Activated T-helper 1 cell treated with Interleukin-2 at 50 U/mL for 16 hours (primary cell): ENCODE measurements around the gene AKAP12.

ENCODE experiments used
- DNase-seq: peaks from one replicate; pipeline ENCODE4 v3.0.0-alpha.2; 2020; ENCODE audit warnings: low read depth

The AKAP12 gene

DNA sequence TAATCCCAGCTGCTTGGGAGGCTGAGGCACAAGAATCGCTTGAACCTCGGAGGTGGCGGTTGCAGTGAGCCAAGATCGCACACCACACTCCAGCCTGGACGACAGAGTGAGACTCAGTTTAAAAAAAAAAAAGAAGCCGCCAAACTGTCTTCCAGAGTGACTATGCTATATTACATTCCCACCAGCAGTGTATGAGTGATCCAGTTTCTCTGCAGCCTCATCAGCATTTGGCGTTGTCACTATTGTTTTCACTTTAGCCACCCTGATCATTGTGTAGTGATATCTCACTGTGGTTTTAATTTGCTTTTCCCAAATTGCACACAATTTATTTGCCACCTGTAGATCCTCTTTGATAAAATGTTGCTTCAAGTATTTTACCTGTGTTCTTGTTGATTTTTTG, 6.0 kb upstream of the AKAP12 start:
- DNase-seq = no peak

DNA sequence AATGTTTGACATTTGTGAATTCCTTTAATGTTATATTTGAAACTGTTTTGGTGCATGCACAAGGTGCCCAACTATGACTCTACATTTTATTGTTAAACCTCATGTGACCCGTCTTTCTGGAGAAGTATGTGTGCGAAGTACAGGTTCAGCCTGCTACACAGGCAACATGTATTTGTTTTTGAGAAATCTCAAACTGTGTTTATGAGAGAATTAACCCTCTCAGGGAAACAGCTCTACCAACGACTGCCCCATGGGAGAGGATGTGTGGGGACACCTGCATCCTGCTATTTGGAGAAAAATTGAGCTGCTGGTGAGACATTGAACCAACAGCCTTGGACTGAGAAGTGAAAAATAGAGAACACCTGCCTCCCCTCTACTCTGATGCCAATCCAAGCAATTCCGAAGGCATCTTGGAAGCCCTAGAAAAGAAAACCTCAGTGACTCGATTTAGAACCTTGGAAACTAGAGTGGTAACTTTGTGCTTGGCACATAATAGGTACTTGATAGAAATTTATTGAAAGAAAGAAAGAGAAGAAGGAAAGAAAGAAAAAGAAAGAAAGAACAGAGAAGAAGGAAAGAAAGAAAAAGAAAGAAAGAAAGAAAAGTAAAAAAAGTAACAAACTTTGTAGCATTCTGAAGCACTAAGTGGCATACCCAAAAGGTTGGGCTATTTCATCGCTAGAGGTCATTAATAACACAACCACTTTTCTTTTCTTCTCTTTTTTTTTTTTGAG, 2.9 kb upstream of the AKAP12 start:
- DNase-seq = no peak

DNA sequence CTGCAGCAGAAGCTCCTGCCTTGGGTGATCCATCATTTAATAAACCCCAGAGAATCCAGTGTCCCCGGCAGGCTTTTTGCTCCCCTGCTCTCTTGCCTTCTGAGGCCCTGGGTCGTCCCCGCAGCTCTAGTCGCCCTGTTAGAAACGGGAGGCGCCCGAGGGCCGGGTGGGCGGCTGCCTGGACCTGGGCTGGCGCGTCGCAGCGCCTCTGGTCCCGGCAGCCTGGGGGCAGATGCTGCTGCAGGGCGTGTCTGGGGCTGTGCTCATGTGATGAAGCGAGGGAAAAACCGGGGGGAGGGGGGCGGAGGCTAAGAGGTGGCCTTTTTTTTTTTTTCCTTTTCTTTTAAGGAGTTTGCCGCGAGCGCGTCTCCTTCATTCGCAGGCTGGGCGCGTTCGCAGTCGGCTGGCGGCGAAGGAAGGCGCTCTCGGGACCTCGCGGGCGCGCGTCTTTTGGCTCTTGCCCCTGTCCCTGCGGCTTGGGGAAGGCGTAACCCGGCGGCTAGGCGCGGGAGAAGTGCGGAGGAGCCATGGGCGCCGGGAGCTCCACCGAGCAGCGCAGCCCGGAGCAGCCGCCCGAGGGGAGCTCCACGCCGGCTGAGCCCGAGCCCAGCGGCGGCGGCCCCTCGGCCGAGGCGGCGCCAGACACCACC, 394 bp downstream of the AKAP12 start:
- DNase-seq = no peak

DNA sequence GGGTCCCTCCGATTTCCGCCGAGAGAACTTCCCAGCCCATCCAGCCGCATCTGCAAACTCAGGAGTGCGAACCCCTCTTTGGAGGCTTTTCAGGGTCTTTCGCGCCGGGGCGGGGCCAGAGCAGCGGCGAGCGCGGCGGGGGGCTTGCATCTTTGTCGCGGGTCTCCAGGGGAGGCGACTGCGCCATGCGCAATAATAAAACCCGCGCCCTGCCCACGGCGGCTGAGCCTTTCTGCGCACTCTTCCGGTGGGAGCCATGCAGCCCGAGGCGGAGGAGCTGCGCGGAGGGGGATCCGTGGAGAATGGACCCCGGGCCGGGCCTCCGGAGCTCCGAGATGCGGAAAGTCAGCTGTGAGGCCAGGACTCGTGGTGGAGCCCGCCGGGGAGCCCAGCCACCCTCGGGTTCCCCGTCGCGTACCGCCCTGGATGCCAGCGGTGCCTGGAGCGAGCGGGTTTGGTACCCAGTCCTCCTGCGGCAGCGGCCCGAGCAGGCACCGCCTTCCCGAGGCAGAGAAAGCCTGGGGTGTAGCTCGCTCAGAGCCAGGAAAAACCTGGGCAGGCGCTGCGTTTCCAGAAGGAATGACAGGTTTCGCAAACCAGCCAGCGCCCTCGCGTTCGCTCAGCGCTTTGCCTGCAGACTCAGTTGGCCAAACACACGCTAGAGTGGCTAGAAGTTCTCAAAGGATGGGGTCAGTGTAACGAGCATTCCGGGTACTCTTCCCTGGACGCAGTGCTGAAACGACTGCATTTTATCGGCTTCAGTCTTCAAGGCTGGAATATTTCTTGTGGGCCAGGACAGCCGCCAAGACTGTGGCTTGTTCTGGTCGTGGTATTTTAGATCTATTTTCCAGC, 1.2 kb downstream of the AKAP12 start:
- no peak for DNase-seq

DNA sequence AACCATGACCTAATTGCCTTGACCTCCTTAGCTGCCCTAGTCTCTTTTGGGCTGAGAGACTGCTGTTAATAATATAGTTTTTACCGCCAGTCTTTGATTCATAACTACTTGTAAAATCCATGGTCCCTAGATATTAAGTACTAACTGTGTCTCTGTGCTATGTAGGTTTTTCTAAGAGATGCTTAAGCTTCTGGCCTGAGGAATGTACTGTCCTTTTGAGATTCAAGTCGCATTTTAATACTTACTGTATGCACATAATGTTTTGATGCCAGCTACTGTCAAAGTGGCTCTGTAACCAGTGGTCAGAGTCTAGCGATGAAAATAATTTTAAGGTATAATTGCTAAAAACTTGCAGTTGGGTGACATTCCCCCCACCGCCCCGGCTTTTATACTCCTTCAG, 2.1 kb downstream of the AKAP12 start:
- DNase-seq = no peak

DNA sequence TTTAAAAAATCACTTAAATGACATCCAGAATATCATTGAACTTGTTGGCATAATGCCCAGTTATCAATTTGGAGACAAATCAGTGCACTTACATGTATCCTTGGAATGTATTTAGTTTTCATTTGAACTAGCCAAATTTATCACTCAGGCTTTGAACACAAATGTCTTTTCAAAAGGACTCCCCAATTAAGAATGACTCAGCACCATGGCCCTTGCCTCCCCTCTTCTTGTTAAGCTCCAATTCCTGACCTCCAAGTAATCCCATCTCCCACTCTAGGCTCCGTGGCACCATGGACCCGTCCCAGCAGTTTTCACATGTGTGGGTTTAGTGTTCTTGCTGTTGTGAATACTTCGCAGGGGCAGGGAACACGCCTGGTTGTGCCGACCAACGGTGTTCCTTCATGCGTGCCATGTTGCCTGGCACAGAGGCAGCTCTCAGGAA, 2.7 kb downstream of the AKAP12 start:
- no peak for DNase-seq

DNA sequence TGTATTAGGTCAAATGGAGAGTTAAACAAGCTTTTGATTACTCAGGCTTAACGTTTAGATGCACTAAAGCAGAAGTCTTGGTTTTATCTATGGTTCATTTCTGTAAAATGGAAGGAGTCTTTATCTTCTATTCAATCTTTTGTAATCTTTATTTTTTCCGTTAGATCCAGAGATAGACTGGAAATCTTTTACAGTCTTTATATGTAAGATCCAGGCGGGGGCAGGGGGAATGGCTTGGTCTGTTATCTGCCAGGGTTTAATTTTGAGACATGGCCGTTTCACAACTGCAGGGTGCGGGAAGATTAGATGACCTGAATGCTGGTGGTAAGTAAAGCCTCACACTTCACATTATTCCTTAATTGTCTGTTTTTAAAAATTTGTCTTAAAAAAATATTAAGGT, 3.7 kb downstream of the AKAP12 start:
- no peak for DNase-seq

DNA sequence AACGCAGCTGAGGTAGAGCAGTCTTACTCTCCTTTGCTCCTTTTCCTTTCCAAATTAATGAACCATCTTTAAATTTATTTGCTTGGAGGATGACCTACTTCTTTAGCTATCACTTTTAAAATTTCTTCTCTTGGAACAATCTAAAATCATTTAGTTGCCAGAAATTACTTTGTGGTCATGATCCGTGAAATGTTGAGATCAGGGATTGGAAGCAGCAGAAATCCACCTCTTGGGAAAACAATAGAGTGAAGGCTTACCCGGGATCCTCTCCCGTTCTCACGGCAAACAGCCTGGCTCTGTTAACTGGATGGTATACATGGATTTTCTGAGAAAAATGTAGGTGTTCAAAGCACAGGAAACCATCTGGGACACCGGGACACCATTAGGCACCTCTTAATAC, 7.7 kb downstream of the AKAP12 start:
- no peak for DNase-seq

DNA sequence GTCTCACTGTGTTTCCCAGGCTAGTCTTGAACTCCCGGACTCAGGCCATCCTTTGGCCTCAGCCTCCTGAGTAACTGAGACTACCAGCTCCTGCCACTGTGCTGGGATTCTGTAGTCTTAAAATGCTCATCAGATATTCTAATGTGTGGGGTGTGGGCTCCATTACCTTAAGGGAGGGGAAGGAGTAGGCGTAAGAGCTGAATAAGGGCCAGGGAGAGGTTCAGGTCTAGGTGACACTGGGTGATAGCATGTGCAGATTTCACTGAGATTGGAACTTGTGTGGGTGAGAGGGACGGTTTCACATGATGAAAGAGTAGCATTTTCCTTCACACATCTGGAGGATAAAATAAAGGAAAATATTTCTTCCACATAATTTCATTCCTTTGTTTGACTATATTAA, 8.5 kb downstream of the AKAP12 start:
- no peak for DNase-seq

DNA sequence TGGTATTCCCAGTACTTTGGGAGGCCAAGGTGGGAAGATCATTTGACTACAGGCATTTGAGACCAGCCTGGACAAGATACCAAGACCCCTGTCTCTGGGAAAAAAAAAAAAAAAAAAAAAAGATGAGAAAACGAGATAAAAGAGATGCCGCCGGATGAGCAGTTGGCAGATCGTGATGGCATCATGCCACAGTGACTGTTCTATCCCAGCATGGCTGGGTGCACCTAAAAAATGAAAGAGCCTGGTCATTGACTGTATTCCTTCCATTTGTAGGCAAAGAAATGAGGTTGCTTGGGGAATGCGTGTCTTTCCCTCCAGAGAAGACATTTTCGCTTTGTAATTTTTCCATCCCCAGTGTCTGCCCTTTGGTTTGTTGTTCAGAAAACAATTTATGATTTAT, 12.9 kb downstream of the AKAP12 start:
- no peak for DNase-seq

DNA sequence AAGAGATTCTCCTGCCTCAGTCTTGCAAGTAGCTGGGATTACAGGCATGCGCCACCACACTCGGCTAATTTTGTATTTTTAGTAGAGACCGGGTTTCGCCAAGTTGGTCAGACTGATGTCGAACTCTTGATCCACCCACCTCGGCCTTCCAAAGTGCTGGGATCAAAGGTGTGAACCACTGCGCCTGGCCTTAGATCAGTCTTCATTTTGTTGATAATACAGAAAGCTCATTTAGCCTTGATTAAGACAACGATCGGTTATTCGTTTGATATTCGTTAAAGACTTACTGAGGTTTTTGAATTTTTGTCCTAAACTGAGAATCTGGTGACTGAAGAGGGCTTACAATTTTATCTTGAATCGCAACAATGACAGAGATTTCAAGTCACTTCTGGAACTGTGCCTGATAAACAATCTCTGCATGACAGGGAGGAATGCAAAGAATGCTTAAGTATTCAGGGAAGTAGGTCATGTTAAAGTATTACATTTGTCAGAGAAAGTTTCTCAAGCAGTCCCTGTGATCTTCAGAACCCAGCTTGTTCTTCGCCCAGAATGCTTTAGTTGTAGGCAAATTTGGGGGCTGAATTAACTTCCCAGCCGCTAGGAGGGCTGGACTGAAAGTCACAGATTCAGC, 14.8 kb downstream of the AKAP12 start:
- DNase-seq = no peak

DNA sequence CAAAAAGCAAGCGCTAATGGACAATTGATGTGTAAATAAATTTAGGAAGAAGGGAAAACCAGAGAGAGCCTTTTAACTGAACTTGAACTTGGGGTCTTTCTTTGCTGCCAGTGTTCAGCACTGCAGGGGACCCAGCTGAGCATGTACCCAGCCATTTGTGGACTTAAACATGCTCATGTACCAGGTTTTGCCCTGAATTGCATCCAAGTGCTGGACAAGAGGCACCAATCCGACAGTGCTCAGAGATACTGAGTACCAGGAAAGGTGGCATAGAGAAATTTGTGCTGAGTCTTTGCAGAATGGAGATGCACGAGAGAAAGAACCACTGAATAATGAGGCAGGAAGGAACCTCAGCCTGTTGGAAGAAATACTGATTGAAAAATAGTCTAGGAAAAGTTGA, 16.0 kb downstream of the AKAP12 start:
- no peak for DNase-seq

DNA sequence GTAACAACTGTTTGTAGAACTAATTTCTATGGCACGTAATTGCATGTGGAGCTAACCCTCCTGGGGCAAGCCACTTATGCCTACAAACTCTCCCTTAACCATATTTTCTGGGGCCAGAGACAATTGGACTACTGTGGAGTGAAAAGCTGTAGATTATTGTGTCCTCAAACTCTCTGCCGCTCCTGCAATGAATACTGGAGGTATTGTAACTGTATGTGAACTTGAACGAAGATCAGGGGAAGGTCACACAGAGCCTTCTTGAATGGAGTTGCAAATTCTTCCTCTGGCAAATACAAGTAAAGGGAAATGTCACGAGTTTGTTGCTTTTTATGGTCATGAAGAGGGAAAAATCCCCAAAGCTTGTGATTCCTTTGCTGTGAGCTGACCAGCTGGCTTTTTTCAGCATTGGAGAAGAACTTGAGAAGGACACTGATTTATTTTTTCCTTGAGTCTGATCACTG, 18.2 kb downstream of the AKAP12 start:
- DNase-seq = no peak

DNA sequence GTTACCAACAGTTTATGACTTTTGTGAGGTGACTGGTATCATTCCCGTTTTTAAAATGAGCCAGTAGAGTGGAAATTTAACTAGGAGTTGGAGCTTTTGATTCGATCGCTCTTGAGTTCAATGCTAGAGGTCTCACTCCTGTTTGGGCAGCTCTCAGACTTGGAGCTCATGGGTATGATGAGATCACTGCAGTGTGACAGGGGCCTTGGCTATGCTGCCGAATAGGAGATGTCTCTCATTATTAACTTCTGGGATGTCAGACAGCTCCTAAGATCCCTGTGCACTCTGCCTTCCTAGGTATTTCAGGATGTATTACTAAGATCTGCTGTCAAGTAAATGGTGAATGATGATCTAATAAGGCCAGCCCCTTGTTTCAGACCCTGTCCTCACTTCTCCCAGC, 20.4 kb downstream of the AKAP12 start:
- no peak for DNase-seq

DNA sequence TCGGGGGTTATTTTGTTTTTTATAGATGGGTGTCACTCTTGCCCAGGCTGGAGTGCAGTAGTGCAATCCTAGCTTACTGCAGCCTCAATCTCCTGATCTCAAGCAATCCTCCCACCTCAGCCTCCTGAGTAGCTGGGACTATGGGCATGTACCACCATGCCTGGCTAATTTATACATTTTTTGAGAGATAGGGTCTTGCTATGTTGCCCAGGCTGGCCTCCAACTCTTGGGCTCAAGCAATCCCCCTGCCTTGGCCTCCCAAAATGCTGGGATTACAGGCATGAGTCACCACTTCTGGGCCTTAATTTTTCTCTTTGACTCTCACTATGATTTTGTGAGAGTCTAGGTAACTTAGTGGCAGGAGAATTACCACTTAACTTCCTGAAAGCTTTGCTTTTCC, 23.3 kb downstream of the AKAP12 start:
- DNase-seq = no peak

DNA sequence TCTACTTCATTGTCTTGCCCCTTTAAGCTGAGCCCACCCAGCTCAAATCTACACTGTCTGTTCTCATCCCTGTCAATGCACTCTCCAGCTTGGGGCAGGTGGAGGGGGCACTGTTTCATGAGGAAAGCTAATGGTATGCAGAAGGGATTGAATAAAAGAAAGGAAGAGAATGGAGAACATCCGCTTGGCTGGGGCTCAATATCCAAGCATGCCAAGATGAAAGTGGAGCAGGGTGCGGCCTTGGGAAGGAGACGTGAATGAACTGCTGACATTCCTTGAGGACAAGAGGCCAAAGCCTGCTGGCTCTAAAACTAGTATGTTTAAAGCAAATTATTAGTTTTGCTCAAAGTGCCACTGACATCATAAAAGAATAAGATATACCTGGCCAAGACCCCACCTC, 24.2 kb downstream of the AKAP12 start:
- no peak for DNase-seq

DNA sequence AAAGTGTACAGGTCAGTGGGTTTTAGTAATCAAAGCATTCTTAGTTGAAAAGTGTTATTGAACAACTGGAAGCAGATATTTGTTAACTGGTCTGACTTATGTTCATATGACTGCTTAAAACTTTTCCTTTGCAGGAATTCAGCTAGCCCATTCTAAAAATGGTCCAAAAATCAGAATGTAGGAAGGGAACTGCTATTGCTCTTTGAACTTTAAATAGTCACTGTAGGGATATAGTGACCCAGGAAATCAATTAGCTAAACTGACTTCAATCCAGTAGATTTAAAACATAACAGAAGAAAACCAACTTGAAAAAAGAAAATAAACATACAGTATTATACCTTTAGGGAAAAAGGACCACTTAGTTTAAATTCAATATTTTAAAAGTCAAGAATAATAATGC, 25.5 kb downstream of the AKAP12 start:
- no peak for DNase-seq

DNA sequence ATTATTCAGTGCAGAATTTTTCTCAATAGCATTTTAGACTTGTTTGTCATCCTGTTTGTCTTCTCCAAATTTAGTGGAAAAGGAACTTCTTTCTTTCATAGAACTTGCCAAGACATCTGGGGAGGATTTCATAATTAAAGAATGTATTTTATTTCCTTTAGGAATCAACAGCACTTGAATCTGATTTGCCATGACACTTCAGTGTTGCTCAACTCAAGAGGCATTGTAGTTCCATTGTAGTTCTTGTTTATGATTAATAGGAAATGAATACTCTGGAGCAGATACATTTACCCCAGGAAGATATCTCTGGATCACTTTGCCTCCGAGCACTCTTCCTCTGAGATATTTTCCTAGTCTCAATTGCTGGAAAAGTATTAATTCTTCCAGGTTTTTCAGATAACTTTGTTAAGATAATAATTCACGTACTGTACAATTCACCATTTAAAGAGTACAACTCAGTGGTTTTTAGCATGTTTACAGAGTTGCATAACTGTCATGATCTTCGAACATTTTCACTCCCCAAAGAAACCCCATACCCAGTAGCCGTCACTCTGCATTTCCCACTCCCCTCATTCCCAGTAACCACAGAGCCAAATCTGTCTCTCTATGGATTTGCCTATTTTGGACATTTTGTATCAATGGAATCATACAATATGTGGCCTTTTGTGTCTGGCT, 29.7 kb downstream of the AKAP12 start:
- no peak for DNase-seq

DNA sequence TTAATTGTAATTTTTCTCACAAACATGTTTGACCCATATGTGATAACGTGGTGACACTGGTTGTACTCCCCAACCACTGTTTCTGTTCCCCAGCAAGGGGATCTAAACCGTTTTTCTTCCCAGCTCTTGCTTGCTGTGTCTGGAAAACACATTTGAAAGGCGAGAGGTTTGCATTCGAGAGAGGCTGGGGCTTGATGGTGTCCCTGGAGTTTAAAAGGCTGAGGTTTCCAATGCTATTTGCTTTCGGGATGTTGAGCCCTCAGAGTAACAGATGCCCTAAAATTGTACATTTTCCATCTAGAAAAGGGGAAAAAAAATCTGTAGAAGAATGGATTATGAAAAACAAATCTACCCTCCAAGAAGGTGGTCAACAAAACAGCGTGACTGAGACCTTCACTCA, 35.4 kb downstream of the AKAP12 start:
- DNase-seq = no peak

DNA sequence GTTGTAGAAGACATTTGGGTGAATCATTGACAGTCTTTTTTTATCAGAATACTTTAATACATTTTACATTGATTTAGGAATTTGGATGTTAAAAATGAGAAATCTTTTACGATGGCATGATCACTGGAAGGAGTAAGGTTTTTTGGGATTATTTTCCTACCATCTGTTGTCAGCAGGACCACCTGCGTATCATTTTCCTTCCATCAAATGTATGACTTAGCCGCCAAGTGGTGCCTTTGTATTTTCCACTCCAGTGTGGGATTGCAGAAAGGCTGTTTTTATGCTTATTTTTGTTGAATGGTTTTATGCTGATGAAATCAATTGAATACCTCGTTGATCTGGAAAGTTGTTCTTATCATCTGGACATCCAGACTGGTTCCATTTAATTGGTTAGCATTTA, 35.8 kb downstream of the AKAP12 start:
- DNase-seq = no peak

DNA sequence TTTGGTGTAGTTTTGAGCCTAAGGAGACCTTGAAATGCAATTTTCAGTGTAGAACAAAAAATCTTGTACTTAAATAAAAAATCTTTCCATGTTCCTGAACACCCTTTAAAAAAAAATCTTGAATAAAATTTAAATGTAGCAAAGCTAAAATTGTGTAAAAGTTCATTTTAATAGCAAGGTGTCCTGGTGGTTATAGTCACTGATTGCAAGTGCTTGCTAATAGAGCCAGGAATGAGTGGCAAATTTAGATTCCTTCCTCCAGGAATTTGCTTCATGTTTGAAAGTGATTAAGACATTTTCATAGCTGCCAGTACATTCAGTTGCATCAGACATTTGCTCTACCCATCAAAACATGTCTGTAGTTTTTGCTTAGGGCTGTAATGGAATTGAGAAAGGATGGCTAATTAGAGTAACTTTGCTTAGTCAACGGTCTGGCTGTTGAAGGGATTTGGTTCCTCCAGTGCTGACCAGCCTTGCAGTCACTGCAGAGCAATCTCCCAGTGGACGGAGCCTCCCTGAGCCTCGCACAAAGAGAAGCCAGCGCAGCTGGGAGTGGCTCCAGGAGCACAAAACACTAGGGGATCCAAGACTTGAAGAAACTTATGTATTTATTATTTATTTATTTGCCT, 36.5 kb downstream of the AKAP12 start:
- DNase-seq = no peak
